GM23248 (cell line): ENCODE data around the gene LVRN.

ENCODE experiments used
- EZH2 ChIP-seq: fragments of 200-600 bp; sonication (generic); IDR thresholded peaks from 2 replicates; pipeline ENCODE4 v1.6.1; 2018; ENCODE audit warnings: antibody characterized with exemption, mild to moderate bottlenecking; ENCODE audit not compliant: insufficient read depth, poor library complexity, severe bottlenecking
- EZH2phosphoT487 ChIP-seq: fragments of 200-600 bp; sonication (generic); IDR thresholded peaks from 2 replicates; pipeline ENCODE4 v1.6.1; 2018; ENCODE audit warnings: antibody characterized with exemption, moderate library complexity, mild to moderate bottlenecking, low read depth; ENCODE audit not compliant: insufficient read depth

GRCh38 chr5:115932991-115933390 lies 29.3 kb upstream of the LVRN start:
- TF ChIP-seq EZH2 (no peak), EZH2phosphoT487 (no peak)
